Ishikawa (cell line): ENCODE results near the gene PKN1.

ENCODE experiments used
- EGR1 ChIP-seq: IDR thresholded peaks from 2 replicates; pipeline ENCODE4 v1.6.1; 2012
- EP300 ChIP-seq: IDR thresholded peaks from 2 replicates; pipeline ENCODE4 v1.6.1; 2012; ENCODE audit warnings: borderline replicate concordance
- FOXM1 ChIP-seq: IDR thresholded peaks from 2 replicates; pipeline ENCODE4 v1.6.1; 2012; ENCODE audit warnings: low read depth, borderline replicate concordance
- MAX ChIP-seq: IDR thresholded peaks from 2 replicates; pipeline ENCODE4 v1.6.1; 2012
- RAD21 ChIP-seq: IDR thresholded peaks from 2 replicates; pipeline ENCODE4 v1.6.1; 2012; ENCODE audit warnings: low read depth
- REST ChIP-seq: IDR thresholded peaks from 2 replicates; pipeline ENCODE4 v1.6.1; 2012; ENCODE audit warnings: low read depth, mild to moderate bottlenecking
- TCF12 ChIP-seq: IDR thresholded peaks from 2 replicates; pipeline ENCODE4 v1.6.1; 2012; ENCODE audit warnings: low read depth
- TEAD4 ChIP-seq: IDR thresholded peaks from 2 replicates; pipeline ENCODE4 v1.6.1; 2012
- USF1 ChIP-seq: IDR thresholded peaks from 2 replicates; pipeline ENCODE4 v1.6.1; 2012

- TF ChIP-seq USF1 (no peak), MAX (no peak), TCF12 (no peak), TEAD4 (no peak), RAD21 (no peak), REST (no peak), EP300 (no peak), FOXM1 (no peak), EGR1 (no peak)
Measured at GRCh38 chr19:14408491-14409145, 24.5 kb upstream of the PKN1 start.
